ENCODE data around the gene ZNG1A.
"Not testable (repeated sequence)": the region's sequence is repeated elsewhere in the genome, so short reads cannot be mapped to it uniquely, and the experiment has no call there.

GRCh38 chr9:82932-83689 is 95.7 kb downstream of the ZNG1A start:
- not testable (repeated sequence) for TF ChIP-seq POLR2AphosphoS5 (IDR thresholded peaks at IDR 0.05; ENCODE audit: borderline replicate concordance, low read depth, low read length); EZH2 (IDR thresholded peaks at IDR 0.05)
